DMS 273 (cell line): ENCODE data around the gene BMPR2.
A peak's percentile ranks its signal among the peaks of the same experiment; 100 is the strongest.
"Not testable (repeated sequence)": the region's sequence is repeated elsewhere in the genome, so short reads cannot be mapped to it uniquely, and the experiment has no call there.

Experiments used
- DNase-seq: peaks from one replicate; lab custom pipeline; 2025; ENCODE audit not compliant: unreplicated experiment; lab: John Stamatoyannopoulos, UW

BMPR2 gene

GRCh38 chr2:202519453-202519852 lies 143.3 kb downstream of the BMPR2 start:
- no peak for DNase-seq

- no peak for DNase-seq
These were observed 145.3 kb downstream of the BMPR2 start for GRCh38 chr2:202521470-202521869.

GRCh38 chr2:202529389-202529788 lies 153.3 kb downstream of the BMPR2 start:
- DNase-seq, result no peak

GRCh38 chr2:202530038-202530437 lies 153.9 kb downstream of the BMPR2 start:
- DNase-seq, result no peak

- DNase-seq, result not testable (repeated sequence)
These were observed 159.2 kb downstream of the BMPR2 start for GRCh38 chr2:202535290-202535689.

GRCh38 chr2:202541137-202541536 lies 165.0 kb downstream of the BMPR2 start:
- DNase-seq, result peak; percentile 80

- peak; percentile 88 for DNase-seq
These were observed 166.0 kb downstream of the BMPR2 start for GRCh38 chr2:202542142-202542541.

- peak; percentile 10 for DNase-seq
These were observed 169.4 kb downstream of the BMPR2 start for GRCh38 chr2:202545523-202545922.

- DNase-seq, result no peak
These were observed 169.8 kb downstream of the BMPR2 start for GRCh38 chr2:202545931-202546330.

GRCh38 chr2:202546499-202547141 lies 170.5 kb downstream of the BMPR2 start:
- DNase-seq, result not testable (repeated sequence)

GRCh38 chr2:202548240-202548639 lies 172.1 kb downstream of the BMPR2 start:
- DNase-seq, result no peak

- peak; percentile 8 for DNase-seq
These were observed 174.9 kb downstream of the BMPR2 start for GRCh38 chr2:202551000-202551399.

GRCh38 chr2:202555356-202555755 lies 179.2 kb downstream of the BMPR2 start:
- no peak for DNase-seq

GRCh38 chr2:202560200-202560599 lies 184.1 kb downstream of the BMPR2 start:
- no peak for DNase-seq

GRCh38 chr2:202564226-202564625 lies 188.1 kb downstream of the BMPR2 start:
- DNase-seq, result no peak

- DNase-seq, result no peak
These were observed 190.2 kb downstream of the BMPR2 start for GRCh38 chr2:202566286-202566685.

GRCh38 chr2:202574541-202574940 lies 198.4 kb downstream of the BMPR2 start:
- no peak for DNase-seq

GRCh38 chr2:202575194-202575593 lies 199.1 kb downstream of the BMPR2 start:
- DNase-seq, result not testable (repeated sequence)

- peak; percentile 11 for DNase-seq
These were observed 201.4 kb downstream of the BMPR2 start for GRCh38 chr2:202577250-202578183.

GRCh38 chr2:202582846-202583245 lies 206.7 kb downstream of the BMPR2 start:
- DNase-seq, result not testable (repeated sequence)

GRCh38 chr2:202583709-202584219 lies 207.6 kb downstream of the BMPR2 start:
- no peak for DNase-seq
